DMS114 treated with DMSO at 0.1 percent for 48 hours (cell line): ENCODE results near the gene NLRP12.
A peak's percentile ranks its signal among the peaks of the same experiment; 100 is the strongest.
"Not testable (repeated sequence)": the region's sequence is repeated elsewhere in the genome, so short reads cannot be mapped to it uniquely, and the experiment has no call there.

Experiments used
- DNase-seq: peaks from one replicate; lab custom pipeline; 2025; ENCODE audit not compliant: unreplicated experiment; lab: John Stamatoyannopoulos, UW

Gene NLRP12

DNA sequence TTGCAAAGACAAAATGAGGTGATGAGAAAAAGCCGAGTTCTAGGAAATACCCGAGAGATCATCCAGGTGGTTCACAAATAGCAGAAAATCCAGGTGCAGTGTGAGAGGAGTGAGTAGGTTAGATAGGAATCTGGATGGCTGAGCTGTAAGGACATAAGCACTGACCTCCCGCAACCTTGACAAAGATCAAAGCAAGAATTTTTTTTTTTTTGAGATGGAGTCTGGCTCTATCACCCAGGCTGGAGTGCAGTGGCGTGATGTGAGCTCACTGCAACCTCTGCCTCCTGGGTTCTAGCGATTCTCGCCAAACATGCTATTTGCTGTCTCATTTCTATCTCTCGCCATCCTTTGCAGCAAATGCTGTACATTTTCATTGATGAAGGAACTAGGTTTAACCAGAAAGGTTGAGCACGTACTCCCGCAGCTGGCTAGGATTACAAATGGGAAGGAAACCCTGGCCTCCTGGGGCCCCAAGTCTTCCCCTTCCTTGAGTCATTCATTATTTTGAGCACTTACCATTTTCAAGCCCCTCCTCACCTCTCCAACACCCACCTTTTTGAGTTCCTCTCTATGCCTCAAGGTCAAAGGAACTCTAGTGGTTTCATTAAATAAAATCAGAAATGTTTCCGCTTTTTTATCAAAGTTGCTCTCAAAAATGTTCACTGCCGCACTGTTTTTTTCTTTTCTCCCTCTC, 38.8 kb downstream of the NLRP12 start:
- DNase-seq = no peak

DNA sequence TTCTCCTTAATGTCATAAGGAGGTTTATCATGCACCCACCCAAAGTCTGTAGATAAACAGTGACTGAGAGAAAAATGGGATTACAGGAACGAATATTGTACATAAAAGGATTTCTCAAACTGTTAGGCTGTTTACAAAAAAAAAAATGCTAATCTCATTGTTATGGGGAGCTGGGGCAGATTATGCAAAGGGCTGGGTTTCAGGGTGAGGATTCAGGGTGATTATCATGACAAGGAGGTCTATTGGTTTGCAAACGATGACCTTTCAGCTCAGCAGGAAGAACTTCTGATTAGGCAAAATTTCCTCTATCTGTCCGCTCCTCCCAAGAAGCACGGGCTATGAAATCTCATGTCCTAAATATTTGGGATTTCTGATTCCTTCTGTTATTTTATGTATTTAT, 41.4 kb downstream of the NLRP12 start:
- DNase-seq = no peak

DNA sequence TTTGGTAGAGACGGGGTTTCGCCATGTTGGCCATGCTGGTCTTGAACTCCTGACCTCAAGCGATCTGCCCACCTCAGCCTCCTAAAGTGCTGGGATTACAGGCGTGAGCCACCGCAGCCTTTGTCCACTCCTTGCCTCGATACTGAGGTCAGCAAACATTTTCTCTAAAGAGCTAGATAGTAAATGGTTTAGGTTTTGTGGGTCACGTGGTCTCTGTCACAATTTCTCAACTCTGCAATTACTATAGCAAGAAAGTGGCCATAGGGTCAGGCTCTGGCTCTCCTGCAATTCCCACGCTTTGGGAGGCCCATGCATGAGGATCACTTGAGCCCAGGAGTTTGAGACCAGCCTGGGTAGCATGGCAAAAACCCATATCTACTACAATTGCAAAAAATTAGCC, 42.8 kb downstream of the NLRP12 start:
- not testable (repeated sequence) for DNase-seq

DNA sequence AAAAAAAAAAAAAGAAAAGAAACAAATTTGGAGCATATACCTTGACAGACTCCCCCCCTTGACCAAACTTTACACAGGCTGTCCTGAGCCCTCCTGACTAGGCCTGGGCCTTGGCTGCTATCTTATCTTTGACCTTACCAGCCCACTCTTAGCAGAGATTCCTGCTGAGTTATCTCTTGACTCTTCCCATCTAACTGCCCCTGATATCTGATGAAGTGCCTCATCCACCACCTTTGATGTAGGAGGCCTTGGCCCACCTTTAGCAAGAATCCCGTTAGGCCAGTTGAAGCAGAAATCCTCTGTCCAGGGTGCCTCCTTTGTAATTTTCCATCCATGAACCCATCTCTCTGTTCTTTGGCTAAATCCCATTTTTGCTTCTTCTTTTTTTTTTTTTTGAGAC, 43.6 kb downstream of the NLRP12 start:
- no peak for DNase-seq

GRCh38 chr19:53775524-53775923, 48.6 kb downstream of the NLRP12 start:
- no peak for DNase-seq

- not testable (repeated sequence) for DNase-seq
Observed at GRCh38 chr19:53774491-53774890, 49.6 kb downstream of the NLRP12 start.

GRCh38 chr19:53773999-53774398, 50.1 kb downstream of the NLRP12 start:
- no peak for DNase-seq

GRCh38 chr19:53772943-53773342, 51.2 kb downstream of the NLRP12 start:
- peak; percentile 58 for DNase-seq

- DNase-seq = no peak
Observed at GRCh38 chr19:53771144-53771543, 53.0 kb downstream of the NLRP12 start.

DNA sequence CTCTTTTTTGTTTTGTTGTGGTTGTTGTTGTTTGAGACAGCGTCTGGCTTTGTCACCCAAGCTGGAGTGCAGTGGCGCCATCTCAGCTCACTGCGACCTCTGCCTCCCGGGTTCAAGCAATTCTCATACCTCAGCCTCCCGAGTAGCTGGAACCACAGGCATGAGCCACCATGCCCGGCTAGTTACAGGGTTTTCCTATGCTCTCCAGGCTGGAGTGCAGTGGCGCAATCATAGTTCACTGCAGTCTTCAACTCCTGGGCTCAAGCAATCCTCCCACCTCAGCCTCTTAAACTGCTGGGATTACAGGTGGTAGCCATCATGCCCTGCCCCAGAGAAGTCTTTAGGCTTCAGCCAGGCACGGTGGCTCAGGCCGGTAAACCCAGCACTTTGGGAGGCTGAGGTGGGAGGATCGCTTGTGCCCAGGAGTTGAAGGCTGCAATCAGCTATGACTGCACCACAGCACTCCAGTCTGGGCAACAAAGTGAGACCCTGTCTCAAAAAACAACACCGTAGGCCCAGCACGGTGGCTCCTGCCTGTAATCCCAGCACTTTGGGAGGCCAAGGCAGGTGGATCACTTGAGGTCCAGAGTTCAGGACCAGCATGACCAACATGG, 54.3 kb downstream of the NLRP12 start:
- DNase-seq = not testable (repeated sequence)

GRCh38 chr19:53768401-53768800, 55.7 kb downstream of the NLRP12 start:
- no peak for DNase-seq

DNA sequence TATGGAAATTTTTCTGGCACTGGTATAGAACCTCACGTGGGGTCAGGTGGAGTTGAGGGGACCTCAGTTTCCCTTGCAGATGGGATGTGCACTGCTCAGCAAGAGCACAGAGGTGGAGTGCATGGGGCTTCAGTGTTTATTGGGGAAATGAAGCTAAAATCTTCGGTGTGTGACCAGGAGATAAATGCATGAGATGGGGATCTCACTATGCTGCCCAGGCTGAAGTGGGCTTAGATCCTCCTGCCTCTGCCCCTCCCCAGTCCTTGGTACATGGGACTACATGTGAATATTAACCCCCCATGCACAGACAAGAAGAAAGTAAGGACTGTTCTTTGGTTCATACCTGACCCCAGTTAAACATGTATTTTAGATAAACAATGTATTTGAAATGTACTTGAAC, 65.1 kb downstream of the NLRP12 start:
- DNase-seq = not testable (repeated sequence)
